ENCODE measurements around the gene DLK1. TPM values are rescaled to one million over a fixed set of nuclear protein-coding genes. Genes with fewer than 3 reads are reported as not detected.

The DLK1 gene
- total and polyA plus RNA-seq, 4 donors = 0.05 to 9.9 (median 1.2) TPM; not detected in 1

- Histone ChIP-seq H3K9ac (ENCODE audit: insufficient read depth in 1 of 2, low read length in 2 of 2) (no peak overlapping the region), H3K36me3 (ENCODE audit: control insufficient read depth in 4 of 4, insufficient read depth in 4 of 4, low read length in 4 of 4) (no peaks in the 10 kb centered on the region), H3K27me3 (ENCODE audit: control insufficient read depth in 3 of 3, insufficient read depth in 3 of 3, low read length in 2 of 3) (peaks cover 0 to 11% (median 2%) of the 10 kb centered on the region in 3 donors), H3K4me1 (ENCODE audit: control insufficient read depth in 5 of 5, insufficient read depth in 5 of 5, low read length in 5 of 5) (no peaks in the 10 kb centered on the region), H3K27ac (ENCODE audit: low read depth in 1 of 2, low read length in 1 of 2) (no peak overlapping the region), H3K4me3 (no peak overlapping the region), H3K9me3 (ENCODE audit: control insufficient read depth in 4 of 4, insufficient read depth in 3 of 4, low read length in 3 of 4) (peaks cover 0 to 10% (median 2%) of the 10 kb centered on the region in 4 donors)
- DNase-seq = no peak
- ATAC-seq (ENCODE audit: insufficient read depth, low FRiP score) = no peak
- TF ChIP-seq CTCF (IDR thresholded peaks at IDR 0.05; ENCODE audit: control extremely low read depth, extremely low read depth) = no peak
- WGBS, 2 donors = 85 to 89% methylated on average over 15 of the region's 15 CpGs
Measured at GRCh38 chr14:100767003-100767787, 40.5 kb downstream of the DLK1 start.

- Histone ChIP-seq H3K27me3 (ENCODE audit: control insufficient read depth in 3 of 3, insufficient read depth in 3 of 3, low read length in 2 of 3) (peaks cover 0 to 8% (median 2%) of the 10 kb centered on the region in 3 donors), H3K9ac (ENCODE audit: insufficient read depth in 1 of 2, low read length in 2 of 2) (no peak overlapping the region), H3K4me1 (ENCODE audit: control insufficient read depth in 5 of 5, insufficient read depth in 5 of 5, low read length in 5 of 5) (no peaks in the 10 kb centered on the region), H3K4me3 (no peak overlapping the region), H3K36me3 (ENCODE audit: control insufficient read depth in 4 of 4, insufficient read depth in 4 of 4, low read length in 4 of 4) (no peaks in the 10 kb centered on the region), H3K27ac (ENCODE audit: low read depth in 1 of 2, low read length in 1 of 2) (no peak overlapping the region), H3K9me3 (ENCODE audit: control insufficient read depth in 4 of 4, insufficient read depth in 3 of 4, low read length in 3 of 4) (peaks cover 0 to 10% (median 2%) of the 10 kb centered on the region in 4 donors)
- ATAC-seq (ENCODE audit: insufficient read depth, low FRiP score) = no peak
- TF ChIP-seq CTCF (IDR thresholded peaks at IDR 0.05; ENCODE audit: control extremely low read depth, extremely low read depth) = no peak
- DNase-seq = no peak
- WGBS, 2 donors = 80 to 85% methylated on average over 14 of the region's 14 CpGs
Measured at GRCh38 chr14:100767788-100768536, 41.3 kb downstream of the DLK1 start.

DNA sequence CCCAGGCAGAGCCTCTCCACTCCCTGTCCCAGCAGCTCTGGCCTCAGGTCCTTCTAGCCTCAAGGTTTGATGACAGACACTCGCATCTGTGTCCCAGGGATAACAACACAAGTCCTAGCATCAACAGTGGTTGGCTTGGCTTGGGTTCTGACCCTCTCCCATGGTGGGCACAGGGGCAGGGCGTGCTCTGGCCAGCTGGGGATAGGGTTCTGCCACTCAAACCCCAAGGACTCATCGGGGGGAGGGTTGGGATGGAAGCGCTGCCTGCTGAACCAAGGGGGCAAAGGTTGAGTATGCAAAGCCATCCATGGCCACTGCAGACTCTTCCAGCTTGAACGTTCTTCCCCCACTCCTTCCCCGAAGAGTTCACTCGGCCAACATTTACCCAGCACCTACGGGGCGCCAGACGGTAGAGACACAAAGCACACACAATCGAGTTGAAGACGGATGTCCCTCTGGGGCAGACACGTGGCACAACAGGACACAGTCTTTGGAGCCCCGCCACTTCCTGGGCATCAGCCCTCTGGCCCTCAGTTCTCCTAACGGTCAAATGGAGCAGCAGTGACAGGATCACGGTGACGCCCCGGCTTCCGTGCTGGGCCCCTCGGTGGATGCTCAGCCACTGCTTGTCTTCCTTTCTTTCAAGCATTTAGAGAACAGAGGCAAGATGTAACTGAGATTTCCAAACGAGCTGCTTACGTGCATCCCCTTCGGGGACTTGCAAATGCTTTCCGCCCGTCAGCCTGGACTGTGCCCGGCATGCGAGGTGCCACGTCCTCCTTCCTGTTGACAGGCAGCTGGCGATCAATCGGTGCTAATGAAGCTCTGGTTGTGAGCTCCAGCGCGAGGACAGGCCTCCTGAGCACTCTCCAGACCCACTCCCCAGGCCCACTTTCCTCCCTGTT, 42.6 kb downstream of the DLK1 start:
- H3K9ac ChIP-seq (ENCODE audit: insufficient read depth in 1 of 2, low read length in 2 of 2) = no peak overlapping the region
- ATAC-seq (ENCODE audit: insufficient read depth, low FRiP score) (no peak), DNase-seq (no peak)
- H3K27ac ChIP-seq (ENCODE audit: low read depth in 1 of 2, low read length in 1 of 2) = no peak overlapping the region
- H3K4me3 ChIP-seq = no peak overlapping the region
- peaks cover 0 to 8% (median 2%) of the 10 kb centered on the region in 3 donors for H3K27me3 ChIP-seq (ENCODE audit: control insufficient read depth in 3 of 3, insufficient read depth in 3 of 3, low read length in 2 of 3)
- H3K9me3 ChIP-seq (ENCODE audit: control insufficient read depth in 4 of 4, insufficient read depth in 3 of 4, low read length in 3 of 4) = peaks cover 0 to 10% (median 2%) of the 10 kb centered on the region in 4 donors
- 78 to 90% methylated on average over 32 of the region's 32 CpGs for WGBS, 2 donors
- no peaks in the 10 kb centered on the region for H3K36me3 ChIP-seq (ENCODE audit: control insufficient read depth in 4 of 4, insufficient read depth in 4 of 4, low read length in 4 of 4)
- H3K4me1 ChIP-seq (ENCODE audit: control insufficient read depth in 5 of 5, insufficient read depth in 5 of 5, low read length in 5 of 5) = no peaks in the 10 kb centered on the region
- TF ChIP-seq CTCF (IDR thresholded peaks at IDR 0.05; ENCODE audit: control extremely low read depth, extremely low read depth) = no peak

All from lung (tissue), 12 donors.